K562 (cell line): Measurements from ENCODE around the gene CFAP20DC. TPM values are rescaled to one million over a fixed set of nuclear protein-coding genes. Genes with fewer than 3 reads are reported as not detected.

Source experiments
- ATAC-seq: fragments of 200-7000 bp; cut with Tn5 transposase; 3 replicates; pipeline ENCODE4 v1.9.1; 2020; ENCODE audit warnings: moderate library complexity
- BruUV-seq: library from RNA; stranded (reverse); fragments of 400-500 nt; replicated peaks from 2 replicates; lab custom pipeline; 2021; lab: Mats Ljungman, UMichigan
- CTCF ChIA-PET: fragments of 300-600 bp; formaldehyde crosslinking; extraction: SDS; loops from one replicate; lab custom pipeline; 2021; ENCODE audit warnings: low intra/inter-chr PET ratio; lab: Yijun Ruan, JAX
- POLR2A ChIA-PET: fragments of 300-600, 350-650 bp; sonication (Branson Sonifier 250); formaldehyde crosslinking; extraction: SDS; loops from one replicate; lab custom pipeline; 2021; ENCODE audit warnings: antibody characterized with exemption, inconsistent platforms; lab: Yijun Ruan, JAX
- DNase-seq, 4 experiments: peaks; one replicate each; pipeline versions ENCODE4 v3.0.0 to v3.0.0-alpha.2; 2011 to 2018; ENCODE audit warnings: low spot score in 3 of 4, mixed read lengths in 3 of 4; ENCODE audit errors: extremely low read depth in 1 of 4
- FAIRE-seq: peaks from 2 replicates; lab custom pipeline; 2011; peaks lifted over from hg19 to GRCh38; lab: Jason Lieb, UNC
- H2AFZ ChIP-seq: 2 replicates; pipeline ENCODE4 v1.6.0; 2011; ENCODE audit warnings: low read depth, low read length, control low read depth, inconsistent platforms
- H3K27ac ChIP-seq: fragments of 200-600 bp; 3 replicates; pipeline ENCODE4 v1.8.0; 2011; ENCODE audit warnings: low read depth, mild to moderate bottlenecking, control low read depth, inconsistent platforms, low read length, moderate library complexity, mixed read lengths; ENCODE audit errors: extremely low read depth
- H3K27me3 ChIP-seq, 2 experiments: fragments of 300-600 bp in 1 of 2; 2 replicates in 1 of 2; 3 replicates in 1 of 2; pipeline versions ENCODE4 v1.6.0 to v1.8.0; 2011; ENCODE audit warnings: inconsistent platforms in 2 of 2, low read length in 2 of 2, mild to moderate bottlenecking in 1 of 2, mixed read lengths in 1 of 2, moderate library complexity in 1 of 2; ENCODE audit not compliant: control insufficient read depth in 2 of 2, insufficient read depth in 2 of 2
- H3K36me3 ChIP-seq: fragments of 300-600 bp; 3 replicates; pipeline ENCODE4 v1.8.0; 2011; ENCODE audit warnings: mild to moderate bottlenecking, low read length, inconsistent platforms; ENCODE audit not compliant: control insufficient read depth, insufficient read depth
- H3K4me1 ChIP-seq, 2 experiments: fragments of 200-600 bp in 1 of 2; replicated peaks in 1 of 2; 2 replicates in 1 of 2; 3 replicates in 1 of 2; pipeline versions ENCODE4 v1.5.1 to v1.8.0; 2011; ENCODE audit warnings: inconsistent platforms in 2 of 2, low read length in 2 of 2, mild to moderate bottlenecking in 1 of 2, mixed read lengths in 1 of 2, moderate library complexity in 1 of 2; ENCODE audit not compliant: control insufficient read depth in 2 of 2, insufficient read depth in 2 of 2
- H3K4me2 ChIP-seq: 2 replicates; pipeline ENCODE4 v1.6.1; 2011; ENCODE audit warnings: low read length, control low read depth, inconsistent platforms, mixed read lengths; ENCODE audit not compliant: insufficient read depth
- H3K4me3 ChIP-seq: fragments of 200-600 bp; sonication (generic), shearing (Covaris generic); 2 replicates; pipeline ENCODE4 v1.5.1; 2016; ENCODE audit warnings: control low read depth, inconsistent platforms
- H3K79me2 ChIP-seq: fragments of 200-600 bp; 3 replicates; pipeline ENCODE4 v1.8.0; 2011; ENCODE audit warnings: low read length, inconsistent platforms; ENCODE audit not compliant: control insufficient read depth, insufficient read depth
- H3K9ac ChIP-seq, 2 experiments: 2 replicates each; pipeline versions ENCODE4 v1.6.0 to v1.6.1; 2011; ENCODE audit warnings: low read depth in 2 of 2, low read length in 2 of 2, control low read depth in 1 of 2, inconsistent platforms in 1 of 2, mild to moderate bottlenecking in 1 of 2, mixed read lengths in 1 of 2; ENCODE audit not compliant: insufficient read depth in 1 of 2
- H3K9me1 ChIP-seq: one replicate; pipeline ENCODE4 v1.6.0; 2011; ENCODE audit warnings: inconsistent platforms, mild to moderate bottlenecking, low read length, moderate library complexity; ENCODE audit not compliant: control insufficient read depth, insufficient read depth
- H3K9me3 ChIP-seq: replicated peaks from 2 replicates; pipeline ENCODE4 v1.5.1; 2011; ENCODE audit warnings: low read depth, low read length, inconsistent platforms; ENCODE audit not compliant: control insufficient read depth, insufficient read depth
- H4K20me1 ChIP-seq: replicated peaks from 2 replicates; pipeline ENCODE4 v1.6.1; 2011; ENCODE audit warnings: low read length, inconsistent platforms, mixed read lengths; ENCODE audit not compliant: control insufficient read depth, insufficient read depth
- ARID3A ChIP-seq: IDR thresholded peaks from 2 replicates; pipeline ENCODE4 v1.6.1; 2012; ENCODE audit warnings: low read depth, low read length, improper control_type of control experiment, borderline replicate concordance
- BHLHE40 ChIP-seq: IDR thresholded peaks from 2 replicates; pipeline ENCODE4 v1.6.1; 2011; ENCODE audit warnings: low read length, improper control_type of control experiment
- CEBPB ChIP-seq: fragments of 450-650 bp; IDR thresholded peaks from 2 replicates; pipeline ENCODE4 v1.6.1; 2016; ENCODE audit warnings: missing genetic modification characterization, missing compliant biosample characterization
- CEBPG ChIP-seq, 3 experiments: fragments of 200-800 bp in 1 of 3; sonication (Bioruptor generic) in 1 of 3; sonication (generic) in 1 of 3; formaldehyde crosslinking in 1 of 3; IDR thresholded peaks in 2 of 3; conservative IDR thresholded peaks in 1 of 3; 2 replicates each; pipeline versions ENCODE4 v1.6.1 to v1.8.0; 2016 to 2022; ENCODE audit warnings: missing compliant biosample characterization in 2 of 3, missing genetic modification characterization in 2 of 3, mild to moderate bottlenecking in 1 of 3, missing genetic modification reagents in 1 of 3
- MAFF ChIP-seq: IDR thresholded peaks from 2 replicates; pipeline ENCODE4 v1.6.1; 2012; ENCODE audit warnings: low read length, improper control_type of control experiment
- NCOA6 ChIP-seq: fragments of 450-650 bp; IDR thresholded peaks from 2 replicates; pipeline ENCODE4 v1.6.1; 2017; ENCODE audit warnings: mild to moderate bottlenecking
- NFE2L1 ChIP-seq: fragments of 450-650 bp; IDR thresholded peaks from 2 replicates; pipeline ENCODE4 v1.6.1; 2016; ENCODE audit warnings: missing genetic modification characterization, low read depth, mild to moderate bottlenecking, missing compliant biosample characterization, moderate library complexity, borderline replicate concordance
- PTBP1 ChIP-seq: fragments of 200-400 bp; formaldehyde crosslinking; IDR thresholded peaks from 2 replicates; pipeline ENCODE4 v1.6.1; 2017; ENCODE audit warnings: low read depth, low read length
- SRSF9 ChIP-seq: fragments of 200-400 bp; formaldehyde crosslinking; IDR thresholded peaks from 2 replicates; pipeline ENCODE4 v1.6.1; 2017; ENCODE audit warnings: low read depth, low read length, borderline replicate concordance
- SUPT5H ChIP-seq: fragments of 450-650 bp; IDR thresholded peaks from 2 replicates; pipeline ENCODE4 v1.6.1; 2016
- ZNF699 ChIP-seq: fragments of 250-450 bp; sonication (Bioruptor Pico); IDR thresholded peaks from 2 replicates; pipeline ENCODE4 v1.8.0; 2021; ENCODE audit warnings: mild to moderate bottlenecking, moderate library complexity; ENCODE audit not compliant: insufficient replicate concordance
- WGBS: fragments of 100-300 bp; shearing (Covaris generic); methylation state at CpG from one replicate; pipeline ENCODE4 v1.1.6; 2016; ENCODE audit warnings: low coverage, mixed read lengths; ENCODE audit not compliant: insufficient coverage; ENCODE audit errors: missing lambda C conversion rate; 5-methylcytosine and 5-hydroxymethylcytosine counted together
- in situ Hi-C: fragments of 300-500 bp; cut with MboI; formaldehyde crosslinking; loops from 4 replicates; pipeline ENCODE4 v1.15.0; 2018; ENCODE audit warnings: inconsistent platforms, mixed read lengths
- intact Hi-C: fragments of 100-400 bp; cut with micrococcal nuclease; formaldehyde crosslinking; loops from 2 replicates; pipeline ENCODE4 v1.14.2; 2022
- polyA plus RNA-seq, 8 experiments: library from polyadenylated mRNA; depleted of rRNA in 4 of 8; stranded (reverse) in 5 of 8; unstranded in 3 of 8; fragments of >200 nt; fragmentation: Nextera tagmentation in 2 of 8; fragmentation: Illumina TruSeq in 1 of 8; extraction: Ambion mirVana in 2 of 8; extraction: Trizol in 1 of 8; gene quantifications; 2 replicates each; pipeline versions ENCODE4 v1.2.1 to v1.2.3, GENCODE V29; 2011 to 2014; ENCODE audit warnings: inconsistent platforms in 1 of 8, missing spikeins in 1 of 8
- total RNA-seq, 7 experiments: library from RNA; depleted of rRNA in 6 of 7; stranded (reverse); fragments of >200 nt in 6 of 7; fragmentation: Illumina TruSeq in 2 of 7; extraction: Trizol in 2 of 7; gene quantifications; 2 replicates each; pipeline versions ENCODE4 v1.2.1 to v1.2.3, GENCODE V29; 2011 to 2021; ENCODE audit warnings: low replicate concordance in 1 of 7
- TF ChIP-seq, protein P1 (sequence below): fragments of 450-650 bp; IDR thresholded peaks from 2 replicates; pipeline ENCODE4 v1.6.1; 2016; ENCODE audit warnings: missing biosample characterization, missing genetic modification characterization

The CFAP20DC gene
- total and polyA plus RNA-seq, 9 of the 15 experiments (the other 6 are each of a cell fraction or from before 2014, with no cell fraction given) = 1.6 to 5.9 (median 4.6) TPM

DNA sequence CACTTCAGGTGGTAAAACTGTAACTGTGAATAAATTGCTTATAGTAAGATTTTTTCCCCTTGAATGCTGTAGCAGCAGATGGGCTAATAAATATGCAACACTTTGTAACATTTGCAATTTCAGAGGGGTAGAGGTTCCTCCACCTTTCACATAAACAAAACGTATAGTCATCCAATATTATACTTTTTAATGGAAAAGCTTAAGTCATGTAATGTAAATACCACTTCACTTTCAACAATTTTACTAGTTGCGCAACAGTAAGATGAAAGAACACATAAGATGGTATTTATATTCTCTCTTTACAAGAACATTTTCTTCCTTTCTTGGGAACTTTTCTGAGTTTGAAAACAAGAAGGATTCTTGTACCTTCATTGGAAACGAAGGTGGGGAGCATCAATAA lies 326.7 kb downstream of the CFAP20DC start:
- no TSS peak for BruUV-seq
- in situ Hi-C loops (no loop called here), intact Hi-C loops (no loop called here)
- 36% methylated on average over 3 of the region's 3 CpGs for WGBS
- no peaks in the 10 kb centered on the region for H3K4me1 ChIP-seq
- no peak overlapping the region for H3K4me3 ChIP-seq
- ChIA-PET CTCF (no interaction called here), POLR2A (no interaction called here)
- no peak overlapping the region for H3K9ac ChIP-seq
- no peak for FAIRE-seq
- H3K9me3 ChIP-seq = no peaks in the 10 kb centered on the region
- ATAC-seq = no peak
- no peak overlapping the region for H2AFZ ChIP-seq
- no peak overlapping the region for H3K27ac ChIP-seq
- H3K9me1 ChIP-seq = no peaks in the 10 kb centered on the region
- H3K27me3 ChIP-seq = no peaks in the 10 kb centered on the region
- H3K36me3 ChIP-seq = no peaks in the 10 kb centered on the region
- H4K20me1 ChIP-seq = no peaks in the 10 kb centered on the region
- H3K79me2 ChIP-seq = no peaks in the 10 kb centered on the region
- H3K4me2 ChIP-seq = no peak overlapping the region
- TF ChIP-seq SUPT5H = no peak
- TF ChIP-seq MAFF = no peak
- TF ChIP-seq CEBPG (CRISPR knock-in tag; IDR thresholded peaks at IDR 0.05) = no peak
- peak; percentile 74 to 95 for TF ChIP-seq CEBPG (tag; conservative IDR thresholded peaks at IDR 0.05 in 1 of 2, IDR thresholded peaks at IDR 0.05 in 1 of 2)
- TF ChIP-seq, protein P1, sequence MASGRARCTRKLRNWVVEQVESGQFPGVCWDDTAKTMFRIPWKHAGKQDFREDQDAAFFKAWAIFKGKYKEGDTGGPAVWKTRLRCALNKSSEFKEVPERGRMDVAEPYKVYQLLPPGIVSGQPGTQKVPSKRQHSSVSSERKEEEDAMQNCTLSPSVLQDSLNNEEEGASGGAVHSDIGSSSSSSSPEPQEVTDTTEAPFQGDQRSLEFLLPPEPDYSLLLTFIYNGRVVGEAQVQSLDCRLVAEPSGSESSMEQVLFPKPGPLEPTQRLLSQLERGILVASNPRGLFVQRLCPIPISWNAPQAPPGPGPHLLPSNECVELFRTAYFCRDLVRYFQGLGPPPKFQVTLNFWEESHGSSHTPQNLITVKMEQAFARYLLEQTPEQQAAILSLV (tag) = 0 out of 2 replicates have a peak, but pooled peaks have one; percentile 31
- no peak for TF ChIP-seq NFE2L1
- TF ChIP-seq BHLHE40 = no peak
- no peak for TF ChIP-seq NCOA6
- TF ChIP-seq SRSF9 = no peak
- TF ChIP-seq ARID3A = no peak
- TF ChIP-seq ZNF699 (CRISPR knock-in tag) = no peak
- TF ChIP-seq PTBP1 = no peak
- peak; percentile 91 for TF ChIP-seq CEBPB (tag)
- TF ChIP-seq, all 486 proteins: peak for 3
- no peak for DNase-seq
